Measurements from ENCODE around the gene ZFYVE9.
A peak's percentile ranks its signal among the peaks of the same experiment; 100 is the strongest.
"Not testable (repeated sequence)": the region's sequence is repeated elsewhere in the genome, so short reads cannot be mapped to it uniquely, and the experiment has no call there.

The ZFYVE9 gene

GRCh38 chr1:52357397-52357796 lies 215.5 kb downstream of the ZFYVE9 start:
- in situ Hi-C loops (cut with HindIII; ENCODE audit: low pct_ligation_motif_present, low pct_unique_long_range_greater_than_20kb, low sequenced_read_pairs): no loop called here
- no peak for DNase-seq

- no peak for DNase-seq
- in situ Hi-C loops (cut with HindIII; ENCODE audit: low pct_ligation_motif_present, low pct_unique_long_range_greater_than_20kb, low sequenced_read_pairs): no loop called here
Observed at GRCh38 chr1:52358851-52359497, 217.1 kb downstream of the ZFYVE9 start.

- DNase-seq: no peak
- in situ Hi-C loops (cut with HindIII; ENCODE audit: low pct_ligation_motif_present, low pct_unique_long_range_greater_than_20kb, low sequenced_read_pairs): no loop called here
Observed at GRCh38 chr1:52359676-52360594, 218.0 kb downstream of the ZFYVE9 start.

- DNase-seq: no peak
- in situ Hi-C loops (cut with HindIII; ENCODE audit: low pct_ligation_motif_present, low pct_unique_long_range_greater_than_20kb, low sequenced_read_pairs): no loop called here
Observed at GRCh38 chr1:52360595-52360968, 218.7 kb downstream of the ZFYVE9 start.

GRCh38 chr1:52364235-52364839 lies 222.4 kb downstream of the ZFYVE9 start:
- no peak for DNase-seq
- in situ Hi-C loops (cut with HindIII; ENCODE audit: low pct_ligation_motif_present, low pct_unique_long_range_greater_than_20kb, low sequenced_read_pairs): no loop called here

GRCh38 chr1:52365071-52365745 lies 223.3 kb downstream of the ZFYVE9 start:
- in situ Hi-C loops (cut with HindIII; ENCODE audit: low pct_ligation_motif_present, low pct_unique_long_range_greater_than_20kb, low sequenced_read_pairs): no loop called here
- DNase-seq: peak; percentile 68

GRCh38 chr1:52365746-52366516 lies 224.0 kb downstream of the ZFYVE9 start, which contains the start of gene CC2D1B:
CC2D1B (minus strand) TSS chr1:52366205; CDS start chr1:52364620, 1,585 bp downstream.
- DNase-seq: peak; percentile 95
- in situ Hi-C loops (cut with HindIII; ENCODE audit: low pct_ligation_motif_present, low pct_unique_long_range_greater_than_20kb, low sequenced_read_pairs): no loop called here

- no peak for DNase-seq
- in situ Hi-C loops (cut with HindIII; ENCODE audit: low pct_ligation_motif_present, low pct_unique_long_range_greater_than_20kb, low sequenced_read_pairs): no loop called here
Observed at GRCh38 chr1:52366517-52366827, 224.6 kb downstream of the ZFYVE9 start.

GRCh38 chr1:52367272-52367671 lies 225.4 kb downstream of the ZFYVE9 start:
- DNase-seq: no peak
- in situ Hi-C loops (cut with HindIII; ENCODE audit: low pct_ligation_motif_present, low pct_unique_long_range_greater_than_20kb, low sequenced_read_pairs): no loop called here

GRCh38 chr1:52368383-52369172 lies 226.7 kb downstream of the ZFYVE9 start:
- in situ Hi-C loops (cut with HindIII; ENCODE audit: low pct_ligation_motif_present, low pct_unique_long_range_greater_than_20kb, low sequenced_read_pairs): no loop called here
- peak; percentile 64 for DNase-seq

GRCh38 chr1:52369851-52370250 lies 228.0 kb downstream of the ZFYVE9 start:
- in situ Hi-C loops (cut with HindIII; ENCODE audit: low pct_ligation_motif_present, low pct_unique_long_range_greater_than_20kb, low sequenced_read_pairs); DNase-seq: not testable (repeated sequence)

- no peak for DNase-seq
- in situ Hi-C loops (cut with HindIII; ENCODE audit: low pct_ligation_motif_present, low pct_unique_long_range_greater_than_20kb, low sequenced_read_pairs): no loop called here
Observed at GRCh38 chr1:52385376-52385775, 243.5 kb downstream of the ZFYVE9 start.

- in situ Hi-C loops (cut with HindIII; ENCODE audit: low pct_ligation_motif_present, low pct_unique_long_range_greater_than_20kb, low sequenced_read_pairs): no loop called here
Observed at GRCh38 chr1:52386458-52386857, 244.6 kb downstream of the ZFYVE9 start.

GRCh38 chr1:52393174-52393573 lies 251.3 kb downstream of the ZFYVE9 start:
- in situ Hi-C loops (cut with HindIII; ENCODE audit: low pct_ligation_motif_present, low pct_unique_long_range_greater_than_20kb, low sequenced_read_pairs): no loop called here
- no peak for DNase-seq

More at GRCh38 chr1:52386458-52386857, 244.6 kb downstream of the ZFYVE9 start:
- DNase-seq: no peak

Measured in ACHN (cell line).